HG02588 (cell line): ENCODE data around the gene ATF5.
"Not testable (repeated sequence)": the region's sequence is repeated elsewhere in the genome, so short reads cannot be mapped to it uniquely, and the experiment has no call there.

Source experiments
- ATAC-seq: cut with Tn5 transposase; IDR thresholded peaks from one replicate; pipeline ENCODE4 v1.9.1; 2021; ENCODE audit warnings: mild to moderate bottlenecking, moderate library complexity; ENCODE audit not compliant: unreplicated experiment

ATF5 gene

DNA sequence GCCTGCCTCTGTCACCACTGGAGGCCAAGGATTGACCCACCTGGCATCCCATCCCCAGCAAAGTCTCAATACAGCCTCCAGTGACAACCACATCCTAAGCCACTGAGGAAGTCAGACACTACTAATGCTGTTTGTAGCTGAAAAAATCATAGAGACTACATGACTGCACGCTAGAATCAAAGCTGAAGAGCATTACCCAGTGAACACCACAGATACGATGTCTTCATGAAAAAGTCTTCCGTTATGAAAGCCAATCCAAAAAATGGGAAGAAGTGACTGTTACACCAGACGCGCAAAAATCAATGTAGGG lies 11.4 kb downstream of the ATF5 start:
- no peak for ATAC-seq

DNA sequence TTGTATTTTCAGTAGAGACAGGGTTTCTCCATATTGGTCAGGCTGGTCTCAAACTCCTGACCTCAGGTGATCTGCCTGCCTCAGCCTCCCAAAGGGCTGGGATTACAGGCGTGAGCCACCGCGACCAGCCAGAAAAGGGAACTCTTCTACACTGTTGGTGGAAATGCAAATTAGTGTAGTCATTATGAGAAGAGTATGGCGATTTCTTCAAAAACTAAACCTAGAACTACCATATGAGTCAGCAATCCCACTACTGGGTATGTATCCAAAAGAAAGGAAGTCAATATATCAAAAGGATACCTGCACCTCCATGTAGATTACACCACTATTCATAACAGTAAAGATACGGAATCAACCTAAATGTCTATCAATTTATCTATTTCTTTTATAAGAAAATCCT lies 15.6 kb downstream of the ATF5 start:
- not testable (repeated sequence) for ATAC-seq

DNA sequence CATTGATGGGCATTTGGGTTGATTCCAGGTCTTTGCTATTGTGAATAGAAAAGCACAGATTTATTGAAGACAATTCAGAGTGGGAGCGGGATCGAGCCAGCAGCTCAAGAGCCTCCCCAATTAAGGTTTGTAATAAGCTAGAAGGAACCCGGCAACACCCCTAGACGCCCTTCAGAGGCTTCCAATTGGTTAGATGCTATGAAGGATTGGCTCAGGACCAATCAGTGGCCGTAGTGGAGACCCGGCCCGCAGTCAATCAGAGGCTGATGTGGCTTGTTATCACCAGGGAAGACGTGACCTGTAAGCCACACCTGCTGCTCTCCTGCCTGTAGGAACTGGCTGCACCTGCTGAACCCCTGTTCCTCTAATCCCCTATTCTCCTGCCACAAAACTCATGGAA lies 17.4 kb downstream of the ATF5 start:
- ATAC-seq, result no peak

DNA sequence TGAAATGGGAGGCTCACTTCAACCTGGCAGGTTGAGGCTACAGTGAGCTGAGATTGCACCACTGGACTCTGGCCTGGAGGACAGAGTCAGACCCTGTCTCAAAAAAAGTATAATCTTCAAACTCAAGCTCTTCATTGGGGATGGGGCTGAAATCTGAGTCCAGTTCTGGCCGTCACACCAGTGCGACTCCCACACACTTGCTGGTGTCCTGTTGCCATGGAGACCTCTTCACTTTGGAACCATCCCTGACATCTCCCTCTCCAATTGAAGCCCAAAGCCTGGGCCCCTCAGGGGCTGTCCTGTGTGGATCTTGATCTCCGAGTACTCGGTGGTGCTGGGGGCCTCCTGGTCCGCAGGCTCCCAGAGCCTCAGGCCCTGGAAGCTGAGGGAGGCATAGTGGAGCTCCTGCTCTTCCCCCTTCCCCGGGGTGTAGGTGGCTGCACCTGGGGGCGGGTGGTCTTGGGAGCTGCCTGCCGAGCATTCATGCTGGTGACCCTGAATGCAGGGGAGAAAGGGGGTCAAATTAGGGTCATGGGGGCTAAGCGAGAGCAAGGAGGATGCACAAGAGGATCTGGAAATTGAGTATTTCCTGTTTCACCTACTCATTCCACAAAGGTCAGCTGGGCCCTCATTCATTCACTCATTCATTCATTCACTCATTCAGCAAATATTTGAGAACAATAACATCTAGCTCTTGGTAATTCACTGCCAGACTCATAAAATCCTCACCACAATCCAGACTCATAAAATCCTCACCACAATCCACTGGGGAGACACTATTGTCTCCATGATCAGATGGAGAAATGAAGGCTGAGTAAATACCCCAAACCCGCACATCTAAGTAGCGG lies 21.0 kb downstream of the ATF5 start:
- ATAC-seq, result no peak

DNA sequence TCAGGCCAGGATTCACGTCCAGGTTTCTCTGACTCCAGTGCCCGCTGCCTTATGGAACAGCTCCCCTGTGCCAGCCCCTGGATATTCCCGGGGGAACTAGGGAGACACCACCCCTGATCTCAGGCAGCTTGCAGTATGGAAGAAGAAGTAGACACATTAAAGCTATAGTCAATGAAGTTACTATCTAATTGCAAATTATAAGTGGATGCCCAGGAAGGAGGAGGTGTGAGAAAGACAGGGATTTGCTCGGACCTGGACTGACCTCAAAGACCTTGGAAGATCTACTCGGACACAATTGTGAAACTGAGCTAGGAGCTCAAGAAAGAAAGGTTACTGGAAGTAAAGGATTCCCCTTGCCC lies 21.6 kb downstream of the ATF5 start:
- ATAC-seq, result no peak

DNA sequence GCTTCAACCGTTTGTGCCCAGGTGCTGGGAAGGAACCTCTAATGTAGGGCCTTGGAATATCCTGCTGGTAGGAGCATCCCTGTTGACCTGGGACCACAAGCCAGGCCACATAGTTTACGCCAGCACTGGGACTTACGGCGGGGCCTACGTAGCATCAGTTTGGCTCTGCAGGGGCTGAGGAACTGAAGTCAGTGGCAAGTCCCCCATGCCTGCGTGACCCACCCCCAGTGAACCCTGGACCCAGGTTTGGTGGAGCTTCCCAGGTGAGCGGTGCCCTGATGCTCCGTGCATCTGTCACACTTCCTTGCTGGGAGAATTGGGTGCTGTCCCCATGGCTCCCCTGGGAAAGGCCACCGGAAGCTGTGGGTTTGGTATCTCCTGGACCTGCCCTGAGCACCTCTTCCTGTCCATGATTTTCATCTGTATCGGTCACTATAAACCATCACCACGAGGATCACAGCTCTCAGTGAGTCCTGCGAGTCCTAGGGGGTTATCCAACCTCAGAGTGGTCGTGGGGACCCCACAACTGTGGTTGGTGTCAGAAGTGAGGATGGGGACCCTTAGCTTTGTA lies 22.0 kb downstream of the ATF5 start:
- no peak for ATAC-seq

DNA sequence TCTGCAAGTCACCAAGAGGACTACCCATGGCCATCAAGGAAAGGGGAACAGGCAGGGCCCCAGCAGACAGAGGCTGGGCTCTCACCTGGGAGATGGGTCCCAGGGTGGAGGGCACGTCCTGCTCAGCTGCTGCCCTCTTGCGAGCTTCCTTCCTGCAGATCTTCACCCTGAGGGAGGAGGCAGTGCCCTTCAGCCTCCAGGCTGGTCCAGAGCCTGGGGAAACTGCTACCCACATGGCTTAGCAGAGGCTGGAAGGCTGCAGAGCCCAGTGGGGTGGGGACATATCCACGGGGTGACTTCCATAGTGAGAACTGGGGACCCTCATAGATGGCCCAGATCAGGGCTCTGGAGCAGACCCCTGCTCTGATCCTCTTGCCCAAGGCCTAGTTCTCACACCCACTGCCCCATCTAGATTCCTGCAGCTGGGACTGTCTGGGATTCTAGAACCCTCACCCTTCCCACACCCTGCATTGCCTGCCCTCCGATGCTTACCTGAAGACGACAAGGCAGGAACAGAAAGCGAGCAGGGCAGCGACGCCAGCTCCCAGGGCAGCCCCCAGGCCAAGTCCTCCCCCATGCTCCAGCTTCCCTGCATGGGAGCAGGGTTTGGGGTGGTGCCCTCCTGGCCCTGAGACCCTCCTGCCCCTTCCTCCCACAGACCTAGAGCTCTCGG lies 22.9 kb downstream of the ATF5 start:
- ATAC-seq, result no peak

DNA sequence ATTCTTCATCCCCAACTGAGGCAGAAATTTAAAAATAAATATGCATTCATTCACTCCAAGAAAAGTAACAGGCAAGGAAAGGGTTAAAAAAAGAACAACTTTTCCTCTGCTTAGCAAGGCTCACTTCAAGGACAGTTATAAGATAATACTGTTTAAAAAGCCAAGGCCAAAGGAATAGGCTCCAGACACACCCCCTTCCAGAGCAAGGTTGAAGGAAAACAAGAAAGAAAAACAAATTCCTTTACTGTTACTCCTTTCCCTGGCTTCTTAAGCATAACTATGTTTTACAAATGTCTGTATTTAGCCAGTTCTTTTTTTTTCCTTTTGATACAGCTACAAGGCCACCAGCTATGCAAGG lies 23.5 kb downstream of the ATF5 start:
- ATAC-seq, result no peak

DNA sequence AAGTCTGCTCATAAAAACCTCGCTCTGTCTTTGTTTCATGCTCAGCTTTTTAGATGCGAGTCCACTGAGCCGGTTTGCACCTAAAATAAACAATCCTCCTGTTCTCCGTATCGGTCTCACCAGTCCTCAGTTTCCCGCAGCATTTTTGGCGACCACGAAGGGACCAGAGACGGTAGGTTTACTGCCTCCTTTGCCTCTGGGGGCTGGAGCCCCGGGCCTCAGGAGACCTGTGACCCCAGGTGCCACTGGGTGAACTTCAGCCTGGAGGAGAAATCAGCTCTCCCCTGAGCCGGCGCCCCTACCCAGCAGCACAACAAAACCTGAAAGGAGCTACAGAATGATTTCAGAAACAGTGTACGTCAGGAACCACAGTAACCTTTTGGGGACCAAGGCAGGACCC lies 23.9 kb downstream of the ATF5 start:
- ATAC-seq, result no peak

DNA sequence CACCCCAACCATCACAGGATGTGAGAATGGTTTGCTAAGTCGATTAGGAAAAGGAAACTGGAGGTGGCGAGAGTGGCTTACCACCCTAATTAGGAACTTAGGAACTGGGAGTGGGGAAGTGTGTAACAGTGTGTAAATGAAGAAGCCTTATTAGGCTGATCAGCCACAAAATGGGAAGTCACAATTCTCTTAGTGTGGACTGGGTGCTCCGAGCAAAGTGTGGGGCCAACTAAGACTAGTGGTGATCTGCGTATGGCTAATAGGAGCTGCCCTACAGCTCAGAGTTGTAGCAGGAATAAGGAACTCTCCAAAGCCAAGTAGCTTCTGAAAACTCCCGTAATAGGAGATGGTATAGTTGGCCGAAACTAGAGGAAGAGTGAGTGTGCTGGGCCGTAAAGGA lies 24.4 kb downstream of the ATF5 start:
- ATAC-seq, result no peak

DNA sequence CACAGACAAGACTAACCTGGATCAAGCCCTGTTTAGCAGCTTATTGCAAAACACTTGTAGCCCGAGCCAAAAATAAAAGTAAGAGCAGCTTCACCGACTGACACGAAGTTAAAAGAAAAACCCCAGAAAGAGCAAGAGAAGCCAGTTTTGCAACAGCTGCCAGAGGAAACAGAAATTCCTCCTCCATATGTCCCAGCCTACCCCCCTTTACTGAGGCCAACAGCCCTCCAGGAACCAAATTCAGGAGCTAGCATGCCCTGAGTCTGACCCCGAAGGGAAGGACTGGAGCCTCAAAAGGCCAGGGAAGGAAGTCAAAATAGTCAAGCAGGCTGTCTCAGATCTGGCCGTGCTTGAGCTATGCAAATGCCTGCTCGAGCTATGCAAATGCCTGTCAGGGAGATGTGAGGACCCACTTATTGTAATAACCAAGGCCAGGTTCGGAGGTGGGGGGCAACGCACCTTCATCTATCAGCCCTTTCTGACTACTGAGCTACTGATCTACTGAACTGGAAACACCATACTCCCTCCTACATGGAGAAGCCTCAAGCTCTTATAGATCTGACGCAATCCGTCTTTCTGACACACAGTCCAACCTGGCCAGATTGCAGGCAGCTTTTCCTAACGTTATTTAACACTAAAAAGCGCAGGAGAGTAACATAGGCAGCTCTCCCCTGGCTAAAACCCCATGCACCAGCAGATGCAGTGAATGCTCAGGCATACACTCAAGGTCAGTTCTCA lies 25.3 kb downstream of the ATF5 start:
- no peak for ATAC-seq

DNA sequence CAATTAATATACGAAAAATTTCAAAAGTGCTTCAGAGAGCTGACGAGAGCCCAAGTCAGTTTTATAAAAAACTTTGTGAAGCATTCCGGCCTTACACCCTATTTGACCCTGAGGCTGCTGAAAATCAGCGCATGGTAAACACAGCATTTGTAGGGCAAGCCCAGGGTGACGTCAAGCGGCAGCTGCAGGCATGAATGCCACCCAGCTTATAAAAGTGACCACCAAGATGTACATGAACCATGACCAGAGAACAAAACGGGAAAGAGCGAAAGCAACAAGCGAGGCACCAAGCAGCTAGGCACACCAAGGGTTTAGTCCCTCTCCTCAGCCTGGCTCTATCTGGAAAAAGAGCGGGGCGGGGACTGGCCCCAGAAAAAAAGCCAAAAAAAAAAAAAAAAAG lies 25.9 kb downstream of the ATF5 start:
- ATAC-seq, result no peak

DNA sequence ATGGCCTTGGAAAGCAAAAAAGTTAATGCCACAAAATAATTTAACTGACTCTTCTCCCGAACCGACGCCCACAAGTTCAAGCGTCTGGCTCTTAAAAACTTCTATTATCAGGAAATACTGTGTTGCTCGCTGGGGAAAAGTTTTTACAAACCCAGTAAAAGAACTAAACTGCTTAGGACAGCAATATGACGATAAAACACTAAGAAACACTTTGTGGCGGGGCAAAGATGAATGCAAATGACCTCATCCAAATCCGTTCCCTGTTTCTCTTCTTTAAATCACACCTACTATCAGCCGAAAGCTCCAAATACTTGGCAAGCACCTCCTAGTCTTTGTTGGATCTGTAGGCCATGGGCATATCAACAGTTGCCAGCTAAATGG lies 27.1 kb downstream of the ATF5 start:
- no peak for ATAC-seq

DNA sequence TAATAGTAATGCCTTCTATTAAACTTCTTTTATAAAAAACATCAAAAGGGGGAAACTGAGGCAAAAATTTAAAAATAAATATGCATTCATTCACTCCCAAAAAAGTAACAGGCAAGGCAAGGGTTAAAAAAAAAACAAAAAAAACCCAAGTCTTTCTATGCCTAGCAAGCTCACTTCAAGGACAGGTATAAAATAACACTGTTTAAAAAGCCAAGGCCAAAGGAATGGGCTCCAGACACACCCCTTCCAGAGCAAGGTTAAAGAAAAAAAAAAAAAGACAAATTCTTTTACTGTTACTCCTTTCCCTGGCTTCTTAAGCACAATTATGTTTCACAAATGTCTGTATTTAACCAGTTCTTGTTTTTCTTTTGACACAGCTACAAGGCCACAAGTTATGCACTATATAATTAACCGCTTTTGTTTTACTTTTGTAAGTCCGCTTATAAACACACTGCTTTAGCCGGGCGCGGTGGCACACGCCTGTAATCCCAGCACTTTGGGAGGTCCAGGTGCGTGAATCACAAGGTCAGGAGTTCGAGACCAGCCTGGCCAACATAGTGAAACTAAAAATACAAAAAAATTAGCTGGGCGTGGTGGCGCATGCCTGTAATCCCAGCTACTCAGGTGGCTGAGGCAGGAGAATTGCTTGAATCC lies 28.4 kb downstream of the ATF5 start:
- no peak for ATAC-seq

DNA sequence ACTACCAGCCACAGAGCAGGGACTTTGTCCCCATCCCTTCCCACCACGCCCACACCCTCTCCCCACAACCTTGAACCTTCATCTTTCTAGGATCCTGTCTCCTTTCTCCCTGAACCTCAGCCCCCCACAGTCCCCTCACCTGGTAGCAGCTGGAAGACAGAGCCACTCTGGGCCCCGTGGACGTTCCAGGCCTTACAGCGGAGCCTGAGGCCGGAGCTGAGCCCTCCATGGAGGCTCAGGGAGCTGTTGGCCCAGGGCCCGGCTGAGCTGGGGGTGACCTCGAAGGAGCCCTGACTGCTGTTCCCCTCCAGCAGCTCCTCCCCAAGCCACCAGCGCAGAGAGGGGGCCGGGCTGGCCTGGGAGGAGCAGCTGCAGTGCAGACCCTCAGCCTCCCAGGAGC lies 29.1 kb downstream of the ATF5 start:
- ATAC-seq, result not testable (repeated sequence)

DNA sequence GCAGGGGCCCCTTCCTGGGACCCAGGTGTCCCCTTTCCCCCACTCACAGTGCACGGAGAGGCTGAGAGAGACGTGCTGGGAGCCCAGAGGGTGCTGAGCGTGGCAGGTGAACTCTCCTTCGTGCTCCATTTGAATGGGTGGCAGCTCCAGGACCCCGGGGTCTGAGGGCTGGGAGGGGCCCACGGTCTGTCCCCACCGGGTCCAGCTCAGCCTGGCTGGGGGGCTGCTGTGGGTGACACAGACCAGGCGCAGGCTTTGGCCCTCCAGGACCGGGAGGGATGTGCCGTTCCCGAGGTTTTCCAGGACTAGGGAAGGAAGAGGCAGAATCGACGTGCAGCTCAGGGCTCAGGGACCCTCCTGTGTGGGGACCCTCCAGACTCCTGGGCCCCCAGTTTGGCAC lies 29.6 kb downstream of the ATF5 start:
- not testable (repeated sequence) for ATAC-seq

DNA sequence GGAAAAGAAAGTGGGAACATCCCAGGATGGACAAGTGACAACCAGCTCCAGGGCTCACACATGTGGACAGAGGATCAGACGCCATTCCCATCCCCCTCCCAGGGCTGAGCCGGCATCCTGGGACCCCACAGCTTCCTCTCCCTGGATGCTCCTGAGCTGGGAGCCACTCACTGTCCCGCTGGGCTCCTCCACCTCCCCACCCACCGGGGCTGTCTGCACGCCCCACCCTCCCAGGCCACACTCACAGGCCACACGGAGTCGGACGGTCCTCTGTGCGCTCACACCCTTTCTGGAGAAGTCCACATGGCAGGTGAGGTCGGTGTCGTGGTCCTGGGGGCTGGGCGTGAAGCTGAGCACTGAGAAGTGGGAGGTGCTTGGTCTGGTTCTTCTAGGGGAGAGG lies 30.9 kb downstream of the ATF5 start:
- ATAC-seq, result not testable (repeated sequence)

DNA sequence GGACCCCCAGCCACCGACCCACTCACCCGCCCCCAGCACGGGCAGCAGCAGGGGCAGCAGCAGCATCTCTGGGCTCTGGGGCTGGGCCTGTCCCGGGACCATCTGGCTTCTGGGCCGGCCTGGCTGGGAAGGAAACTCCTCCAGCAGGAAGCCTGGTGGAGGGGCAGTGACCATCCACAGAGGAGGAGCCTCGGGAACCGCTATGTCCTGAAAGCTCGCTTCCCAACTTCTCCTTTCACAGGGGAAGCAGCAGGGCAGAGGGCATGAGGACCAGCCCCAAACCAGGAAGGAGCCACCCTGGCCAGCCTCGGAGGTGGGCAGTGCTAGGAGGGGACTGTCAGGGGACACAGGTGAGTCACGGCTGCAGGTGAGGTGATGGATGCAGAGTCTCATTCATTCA lies 32.0 kb downstream of the ATF5 start, which contains the start of gene SIGLEC11:
TSS of gene SIGLEC11 (minus strand) at position 193 of the 400 bp plus-strand sequence. CDS start at position 102, 91 bp downstream.
- not testable (repeated sequence) for ATAC-seq

DNA sequence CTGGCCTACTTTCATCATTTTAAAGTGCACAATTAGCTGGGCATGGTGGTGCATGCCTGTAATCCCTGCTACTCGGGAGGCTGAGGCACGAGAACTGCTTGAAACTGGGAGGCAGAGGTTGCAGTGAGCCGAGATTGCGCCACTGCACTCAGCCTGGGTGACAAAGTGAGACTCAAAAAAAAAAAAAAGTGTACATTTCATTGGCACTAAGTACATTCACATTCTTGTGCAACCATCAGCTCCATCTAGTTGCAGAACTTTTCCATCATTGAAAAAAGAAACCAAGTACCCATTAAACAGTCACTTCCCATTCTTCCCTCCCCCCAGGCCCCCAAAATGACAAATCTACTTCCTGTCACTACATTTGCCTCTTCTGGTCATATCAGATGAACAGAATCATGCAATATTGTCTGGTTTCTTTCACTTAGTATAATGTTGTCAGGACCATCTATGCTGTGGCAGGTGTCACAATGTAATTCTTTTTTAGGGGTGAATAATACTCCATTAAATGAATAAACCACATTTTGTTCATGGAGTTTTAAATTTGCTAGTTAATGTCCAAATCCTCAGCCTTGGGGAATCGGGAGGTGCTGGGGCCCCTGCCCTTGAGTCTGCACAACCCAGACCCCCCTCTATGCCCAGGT lies 39.4 kb downstream of the ATF5 start:
- no peak for ATAC-seq

DNA sequence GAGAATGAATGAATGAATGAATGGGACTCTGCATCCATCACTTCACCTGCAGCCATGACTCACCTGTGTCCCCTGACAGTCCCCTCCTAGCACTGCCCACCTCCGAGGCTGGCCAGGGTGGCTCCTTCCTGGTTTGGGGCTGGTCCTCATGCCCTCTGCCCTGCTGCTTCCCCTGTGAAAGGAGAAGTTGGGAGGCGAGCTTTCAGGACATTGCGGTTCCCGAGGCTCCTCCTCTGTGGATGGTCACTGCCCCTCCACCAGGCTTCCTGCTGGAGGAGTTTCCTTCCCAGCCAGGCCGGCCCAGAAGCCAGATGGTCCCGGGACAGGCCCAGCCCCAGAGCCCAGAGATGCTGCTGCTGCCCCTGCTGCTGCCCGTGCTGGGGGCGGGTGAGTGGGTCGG lies 40.4 kb downstream of the ATF5 start:
- ATAC-seq, result not testable (repeated sequence)

DNA sequence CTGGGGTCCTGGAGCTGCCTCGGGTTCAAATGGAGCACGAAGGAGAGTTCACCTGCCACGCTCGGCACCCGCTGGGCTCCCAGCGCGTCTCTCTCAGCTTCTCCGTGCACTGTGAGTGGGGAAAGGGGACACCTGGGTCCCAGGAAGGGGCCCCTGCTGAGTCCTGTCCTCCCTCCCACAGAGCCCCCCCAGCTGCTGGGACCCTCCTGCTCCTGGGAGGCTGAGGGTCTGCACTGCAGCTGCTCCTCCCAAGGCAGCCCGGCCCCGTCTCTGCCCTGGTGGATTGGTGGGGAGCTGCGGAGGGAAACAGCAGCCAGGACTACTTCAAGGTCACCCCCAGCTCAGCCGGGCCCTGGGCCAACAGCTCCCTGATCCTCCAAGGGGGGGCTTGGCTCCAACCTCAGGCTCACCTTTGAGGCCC lies 43.0 kb downstream of the ATF5 start:
- ATAC-seq, result no peak
